ENCODE results near the gene C2CD2L. TPM values are rescaled to one million over a fixed set of nuclear protein-coding genes. Genes with fewer than 3 reads are reported as not detected.
A peak's percentile ranks its signal among the peaks of the same experiment; 100 is the strongest.

C2CD2L gene
- total RNA-seq, 1 donor from 2014 or later, result 12.1 TPM

DNA sequence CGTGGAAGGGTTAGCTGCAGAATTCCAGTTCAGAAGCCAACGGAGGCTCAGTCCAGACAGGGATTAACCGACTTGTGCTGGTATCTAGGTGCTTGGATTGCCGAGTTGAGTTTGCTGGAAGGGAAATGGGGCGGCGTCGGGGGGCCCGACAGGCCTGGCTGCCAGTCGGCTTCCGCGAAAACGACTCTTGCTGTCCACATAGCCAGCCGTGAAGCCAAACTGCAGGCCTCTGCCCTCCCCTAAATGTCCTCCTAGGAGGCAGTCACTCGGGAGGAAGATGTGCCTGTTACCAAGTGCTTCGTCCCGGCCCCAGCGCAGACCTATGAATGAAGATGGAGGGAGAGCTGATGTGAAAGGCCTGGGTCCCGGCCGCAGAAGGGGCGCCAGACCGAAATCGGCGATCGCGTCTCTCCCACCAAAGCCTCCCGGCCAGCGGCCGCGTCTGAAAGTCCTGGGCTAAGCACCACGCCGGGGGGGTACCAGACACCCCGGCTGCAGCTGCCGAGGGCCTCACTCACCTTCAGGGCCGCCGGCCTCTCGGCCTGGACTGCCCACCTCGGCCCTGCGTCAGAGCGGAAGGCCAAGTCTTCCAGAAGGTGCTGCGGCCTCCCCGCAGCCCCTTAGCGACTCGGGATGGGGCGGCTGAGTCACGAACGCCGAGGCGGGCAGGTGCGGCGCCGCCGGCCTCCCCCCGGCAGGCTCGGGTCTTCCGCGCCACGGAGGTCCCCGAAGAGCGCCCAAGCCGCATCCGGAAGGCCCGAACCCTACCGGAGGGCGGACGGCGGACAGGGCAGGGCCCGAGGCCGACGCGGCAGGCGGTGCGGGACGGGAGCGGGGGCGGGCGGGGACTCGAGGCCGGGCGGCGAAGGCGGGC lies 13.0 kb upstream of the C2CD2L start:
- no peaks in the 10 kb centered on the region for H3K27me3 Mint-ChIP-seq (ENCODE audit: low read depth)
- H3K9me3 Mint-ChIP-seq (ENCODE audit: low read depth), result no peaks in the 10 kb centered on the region
- peaks cover 17% of the 10 kb centered on the region for H3K36me3 Mint-ChIP-seq (ENCODE audit: low read depth)
- TF ChIP-seq CTCF (IDR thresholded peaks at IDR 0.05), result no peak
- peak overlapping the region; percentile 87 for H3K4me3 Mint-ChIP-seq (ENCODE audit: unreplicated experiment)
- peaks cover 32% of the 10 kb centered on the region for H3K4me1 Mint-ChIP-seq (ENCODE audit: low read depth)
- DNase-seq (ENCODE audit: low spot score), result no peak
- H3K27ac Mint-ChIP-seq (ENCODE audit: unreplicated experiment), result peak overlapping the region; percentile 91

GRCh38 chr11:119094816-119095065 lies 12.4 kb upstream of the C2CD2L start:
- H3K27ac Mint-ChIP-seq (ENCODE audit: unreplicated experiment), result peak overlapping the region; percentile 91
- H3K27me3 Mint-ChIP-seq (ENCODE audit: low read depth), result no peaks in the 10 kb centered on the region
- peaks cover 33% of the 10 kb centered on the region for H3K4me1 Mint-ChIP-seq (ENCODE audit: low read depth)
- H3K9me3 Mint-ChIP-seq (ENCODE audit: low read depth), result no peaks in the 10 kb centered on the region
- peaks cover 17% of the 10 kb centered on the region for H3K36me3 Mint-ChIP-seq (ENCODE audit: low read depth)
- peak; percentile 88 for TF ChIP-seq CTCF (IDR thresholded peaks at IDR 0.05)
- peak overlapping the region; percentile 87 for H3K4me3 Mint-ChIP-seq (ENCODE audit: unreplicated experiment)
- no peak for DNase-seq (ENCODE audit: low spot score)

GRCh38 chr11:119095066-119095880 lies 11.9 kb upstream of the C2CD2L start:
- H3K36me3 Mint-ChIP-seq (ENCODE audit: low read depth), result peaks cover 17% of the 10 kb centered on the region
- H3K27ac Mint-ChIP-seq (ENCODE audit: unreplicated experiment), result peak overlapping the region; percentile 91
- TF ChIP-seq CTCF (IDR thresholded peaks at IDR 0.05), result peak; percentile 72
- no peaks in the 10 kb centered on the region for H3K27me3 Mint-ChIP-seq (ENCODE audit: low read depth)
- H3K9me3 Mint-ChIP-seq (ENCODE audit: low read depth), result no peaks in the 10 kb centered on the region
- peak; percentile 99 for DNase-seq (ENCODE audit: low spot score)
- peak overlapping the region; percentile 87 for H3K4me3 Mint-ChIP-seq (ENCODE audit: unreplicated experiment)
- peaks cover 38% of the 10 kb centered on the region for H3K4me1 Mint-ChIP-seq (ENCODE audit: low read depth)

- DNase-seq (ENCODE audit: low spot score), result no peak
- H3K36me3 Mint-ChIP-seq (ENCODE audit: low read depth), result peaks cover 13% of the 10 kb centered on the region
- no peaks in the 10 kb centered on the region for H3K27me3 Mint-ChIP-seq (ENCODE audit: low read depth)
- H3K27ac Mint-ChIP-seq (ENCODE audit: unreplicated experiment), result no peak overlapping the region
- H3K4me3 Mint-ChIP-seq (ENCODE audit: unreplicated experiment), result no peak overlapping the region
- TF ChIP-seq CTCF (IDR thresholded peaks at IDR 0.05), result no peak
- no peaks in the 10 kb centered on the region for H3K9me3 Mint-ChIP-seq (ENCODE audit: low read depth)
- peaks cover 37% of the 10 kb centered on the region for H3K4me1 Mint-ChIP-seq (ENCODE audit: low read depth)
Observed at GRCh38 chr11:119099711-119100110, 7.4 kb upstream of the C2CD2L start.

- Mint-ChIP-seq H3K27me3 (ENCODE audit: low read depth) (no peaks in the 10 kb centered on the region), H3K4me3 (ENCODE audit: unreplicated experiment) (peak overlapping the region; percentile 89), H3K9me3 (ENCODE audit: low read depth) (no peaks in the 10 kb centered on the region), H3K27ac (ENCODE audit: unreplicated experiment) (peak overlapping the region; percentile 100), H3K36me3 (ENCODE audit: low read depth) (peaks cover 13% of the 10 kb centered on the region), H3K4me1 (ENCODE audit: low read depth) (peaks cover 37% of the 10 kb centered on the region)
- TF ChIP-seq CTCF (IDR thresholded peaks at IDR 0.05), result peak; percentile 77
- no peak for DNase-seq (ENCODE audit: low spot score)
Observed at GRCh38 chr11:119100246-119100970, 6.7 kb upstream of the C2CD2L start.

Data from chondrocyte (in vitro differentiated cells).